CD14-positive monocyte (primary cell): ENCODE data around the gene PROKR1. TPM values are rescaled to one million over a fixed set of nuclear protein-coding genes. Genes with fewer than 3 reads are reported as not detected.

Experiments
- DNase-seq, 3 donors: peaks; one replicate each; pipeline ENCODE4 v3.0.0-alpha.2; 2011 to 2022
- H2AFZ ChIP-seq: 2 replicates; pipeline ENCODE4 v1.6.0; 2012; ENCODE audit warnings: mild to moderate bottlenecking, low read depth, low read length, inconsistent platforms; ENCODE audit not compliant: insufficient read depth, poor library complexity, severe bottlenecking
- H3K27ac ChIP-seq, 2 donors: 1 replicate in 1 of 2; 2 replicates in 1 of 2; pipeline ENCODE4 v1.5.1; 2012 to 2013; ENCODE audit warnings: low read length in 2 of 2, control low read depth in 1 of 2, inconsistent platforms in 1 of 2, low read depth in 1 of 2, mild to moderate bottlenecking in 1 of 2
- H3K27me3 ChIP-seq, 2 donors: one replicate each; pipeline versions ENCODE4 v1.6.0 to v1.6.1; 2011 to 2013; ENCODE audit warnings: low read length in 2 of 2; ENCODE audit not compliant: control insufficient read depth in 2 of 2, insufficient read depth in 2 of 2
- H3K36me3 ChIP-seq, 2 donors: replicated peaks in 1 of 2; 1 replicate in 1 of 2; 2 replicates in 1 of 2; pipeline versions ENCODE4 v1.5.1 to v1.6.1; 2012 to 2013; ENCODE audit warnings: low read length in 2 of 2, control low read depth in 1 of 2, inconsistent platforms in 1 of 2, mild to moderate bottlenecking in 1 of 2; ENCODE audit not compliant: insufficient read depth in 2 of 2, control insufficient read depth in 1 of 2
- H3K4me1 ChIP-seq, 2 donors: 1 replicate in 1 of 2; 2 replicates in 1 of 2; pipeline versions ENCODE4 v1.5.1 to v1.6.1; 2012 to 2013; ENCODE audit warnings: low read length in 2 of 2, control low read depth in 1 of 2, inconsistent platforms in 1 of 2, mild to moderate bottlenecking in 1 of 2, moderate library complexity in 1 of 2; ENCODE audit not compliant: insufficient read depth in 2 of 2, control insufficient read depth in 1 of 2
- H3K4me2 ChIP-seq: replicated peaks from 2 replicates; pipeline ENCODE3; 2012; ENCODE audit warnings: low read length, moderate library complexity, mild to moderate bottlenecking; ENCODE audit not compliant: poor library complexity, severe bottlenecking; ENCODE audit errors: extremely low read depth
- H3K4me3 ChIP-seq, 3 experiments: fragments of 200-600 bp in 1 of 3; sonication (generic) in 1 of 3; replicated peaks in 1 of 3; 1 replicate in 2 of 3; 2 replicates in 1 of 3; pipeline ENCODE4 v1.5.1; 2011 to 2013; ENCODE audit warnings: low read length in 3 of 3, mild to moderate bottlenecking in 3 of 3, control low read depth in 2 of 3, low read depth in 2 of 3, inconsistent platforms in 1 of 3, moderate library complexity in 1 of 3
- H3K79me2 ChIP-seq: 2 replicates; pipeline ENCODE4 v1.6.0; 2012; ENCODE audit warnings: mild to moderate bottlenecking, control low read depth, inconsistent platforms, low read length, moderate library complexity; ENCODE audit not compliant: insufficient read depth
- H3K9ac ChIP-seq: 2 replicates; pipeline ENCODE4 v1.6.0; 2017; ENCODE audit warnings: low read length, mild to moderate bottlenecking; ENCODE audit not compliant: insufficient read depth, poor library complexity, severe bottlenecking
- H3K9me3 ChIP-seq, 2 donors: replicated peaks in 1 of 2; 1 replicate in 1 of 2; 2 replicates in 1 of 2; pipeline versions ENCODE4 v1.5.1 to v1.6.1; 2012 to 2013; ENCODE audit warnings: low read length in 2 of 2, control low read depth in 1 of 2; ENCODE audit not compliant: control insufficient read depth in 1 of 2, insufficient read depth in 1 of 2
- H4K20me1 ChIP-seq: 2 replicates; pipeline ENCODE4 v1.6.0; 2012; ENCODE audit warnings: mild to moderate bottlenecking, low read length, control low read depth, moderate library complexity; ENCODE audit not compliant: insufficient read depth
- H3K27ac Mint-ChIP-seq, 7 donors: one replicate each; pipeline ENCODE4 v1.8.0; 2020; ENCODE audit warnings: mild to moderate bottlenecking in 7 of 7, mixed read lengths in 7 of 7, moderate library complexity in 6 of 7, inconsistent platforms in 2 of 7
- H3K27me3 Mint-ChIP-seq, 3 donors: one replicate each; pipeline ENCODE4 v1.8.0; 2021 to 2022; ENCODE audit warnings: low read depth in 3 of 3, mild to moderate bottlenecking in 3 of 3, mixed read lengths in 3 of 3, moderate library complexity in 3 of 3, inconsistent platforms in 1 of 3
- H3K36me3 Mint-ChIP-seq, 2 donors: one replicate each; pipeline ENCODE4 v1.8.0; 2020; ENCODE audit warnings: mixed read lengths in 2 of 2, inconsistent platforms in 1 of 2, mild to moderate bottlenecking in 1 of 2
- H3K4me1 Mint-ChIP-seq: one replicate; pipeline ENCODE4 v1.8.0; 2020; ENCODE audit warnings: mild to moderate bottlenecking, mixed read lengths
- H3K4me3 Mint-ChIP-seq, 2 donors: one replicate each; pipeline ENCODE4 v1.8.0; 2020; ENCODE audit warnings: mild to moderate bottlenecking in 2 of 2, mixed read lengths in 2 of 2, moderate library complexity in 1 of 2
- H3K9me3 Mint-ChIP-seq, 7 donors: one replicate each; pipeline ENCODE4 v1.8.0; 2020 to 2022; ENCODE audit warnings: mixed read lengths in 7 of 7, mild to moderate bottlenecking in 6 of 7, moderate library complexity in 6 of 7, inconsistent platforms in 2 of 7
- WGBS: methylation state at CpG from one replicate; pipeline ENCODE4 v1.1.5; 2013; ENCODE audit warnings: missing lambda C conversion rate; ENCODE audit not compliant: insufficient coverage; 5-methylcytosine and 5-hydroxymethylcytosine counted together
- intact Hi-C, 2 donors: fragments of 100-400 bp; cut with micrococcal nuclease; formaldehyde crosslinking; loops; one replicate each; pipeline versions ENCODE4 v1.15.0 to v1.15.1; 2023
- polyA plus RNA-seq, 3 donors: library from polyadenylated mRNA; depleted of rRNA in 1 of 3; unstranded in 2 of 3; stranded (reverse) in 1 of 3; fragments of 300-500 nt in 2 of 3; fragments of >200 nt in 1 of 3; fragmentation: Illumina TruSeq in 2 of 3; gene quantifications; 1 replicate in 2 of 3; 2 replicates in 1 of 3; pipeline ENCODE4 v1.2.3, GENCODE V29; 2012 to 2021
- TF ChIP-seq, protein P1 (sequence below): fragments of 200-600 bp; IDR thresholded peaks from one replicate; pipeline ENCODE4 v1.8.0; 2022; ENCODE audit warnings: antibody characterized with exemption, mild to moderate bottlenecking

PROKR1 gene
- polyA plus RNA-seq, 3 donors = 0.01 TPM; not detected in 2

DNA sequence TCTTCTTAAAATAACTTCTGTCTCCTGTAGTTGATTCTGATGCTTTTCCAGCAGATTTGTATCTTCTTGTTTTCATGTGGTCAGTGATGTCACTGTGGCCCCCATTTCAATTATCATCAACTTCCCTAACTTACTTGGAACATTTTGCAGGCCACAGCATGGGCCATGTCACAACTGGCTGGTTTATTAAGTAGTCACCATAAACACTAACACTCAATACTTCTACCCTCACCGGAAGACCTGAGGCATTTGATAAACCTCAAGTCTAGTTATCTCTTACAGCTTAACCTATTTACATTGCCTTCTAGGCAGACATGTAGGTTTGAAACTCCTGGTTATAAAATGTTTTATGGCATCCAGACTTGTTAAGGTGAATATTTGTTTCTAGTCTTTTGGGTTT is 37.4 kb upstream of the PROKR1 start:
- DNase-seq = no peak
- Mint-ChIP-seq H3K27ac (no peak overlapping the region), H3K27me3 (peaks cover 0 to 3% (median 0%) of the 10 kb centered on the region in 3 donors), H3K4me1 (peaks cover 3% of the 10 kb centered on the region), H3K36me3 (no peaks in the 10 kb centered on the region), H3K4me3 (no peak overlapping the region), H3K9me3 (peaks cover 8 to 29% (median 13%) of the 10 kb centered on the region in 7 donors)
- Histone ChIP-seq H3K9me3 (peaks cover 0 to 8% of the 10 kb centered on the region in 2 donors), H3K36me3 (no peaks in the 10 kb centered on the region), H4K20me1 (no peaks in the 10 kb centered on the region), H3K27me3 (no peaks in the 10 kb centered on the region), H2AFZ (no peak overlapping the region), H3K9ac (no peak overlapping the region), H3K4me3 (no peak overlapping the region), H3K4me2 (no peak overlapping the region), H3K4me1 (no peaks in the 10 kb centered on the region), H3K79me2 (no peaks in the 10 kb centered on the region), H3K27ac (no peak overlapping the region)
- intact Hi-C loops = no loop called here
- no CpG with 5 or more reads among the region's 1 CpG for WGBS
- TF ChIP-seq, protein P1, sequence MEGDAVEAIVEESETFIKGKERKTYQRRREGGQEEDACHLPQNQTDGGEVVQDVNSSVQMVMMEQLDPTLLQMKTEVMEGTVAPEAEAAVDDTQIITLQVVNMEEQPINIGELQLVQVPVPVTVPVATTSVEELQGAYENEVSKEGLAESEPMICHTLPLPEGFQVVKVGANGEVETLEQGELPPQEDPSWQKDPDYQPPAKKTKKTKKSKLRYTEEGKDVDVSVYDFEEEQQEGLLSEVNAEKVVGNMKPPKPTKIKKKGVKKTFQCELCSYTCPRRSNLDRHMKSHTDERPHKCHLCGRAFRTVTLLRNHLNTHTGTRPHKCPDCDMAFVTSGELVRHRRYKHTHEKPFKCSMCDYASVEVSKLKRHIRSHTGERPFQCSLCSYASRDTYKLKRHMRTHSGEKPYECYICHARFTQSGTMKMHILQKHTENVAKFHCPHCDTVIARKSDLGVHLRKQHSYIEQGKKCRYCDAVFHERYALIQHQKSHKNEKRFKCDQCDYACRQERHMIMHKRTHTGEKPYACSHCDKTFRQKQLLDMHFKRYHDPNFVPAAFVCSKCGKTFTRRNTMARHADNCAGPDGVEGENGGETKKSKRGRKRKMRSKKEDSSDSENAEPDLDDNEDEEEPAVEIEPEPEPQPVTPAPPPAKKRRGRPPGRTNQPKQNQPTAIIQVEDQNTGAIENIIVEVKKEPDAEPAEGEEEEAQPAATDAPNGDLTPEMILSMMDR = no peak

DNA sequence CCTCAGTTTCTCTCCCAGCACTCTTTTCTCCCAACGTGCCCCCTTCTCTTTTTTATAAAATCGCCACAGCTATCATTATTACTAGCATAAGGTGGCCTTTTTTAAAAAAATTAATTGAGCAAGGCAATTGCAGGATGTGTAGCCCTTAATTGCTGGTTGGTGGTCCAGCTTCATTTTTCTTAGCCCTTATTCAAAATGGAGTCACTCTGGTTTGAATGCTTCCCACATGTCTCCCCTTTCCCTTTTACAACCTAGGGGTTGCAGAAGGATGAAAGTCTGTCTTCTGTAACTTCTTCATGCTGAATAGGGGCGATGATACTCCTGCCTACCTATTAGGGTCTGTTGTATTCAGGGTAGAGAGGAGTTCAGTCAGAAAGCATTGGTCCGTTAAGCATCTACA is 36.6 kb upstream of the PROKR1 start:
- TF ChIP-seq, protein P1 = no peak
- no peaks in the 10 kb centered on the region for H3K27me3 ChIP-seq
- H3K9me3 ChIP-seq = peaks cover 0 to 12% of the 10 kb centered on the region in 2 donors
- Mint-ChIP-seq H3K36me3 (no peaks in the 10 kb centered on the region), H3K4me1 (peaks cover 3% of the 10 kb centered on the region), H3K4me3 (no peak overlapping the region), H3K27ac (no peak overlapping the region), H3K9me3 (peaks cover 7 to 32% (median 13%) of the 10 kb centered on the region in 7 donors), H3K27me3 (peaks cover 0 to 3% (median 0%) of the 10 kb centered on the region in 3 donors)
- no peaks in the 10 kb centered on the region for H3K4me1 ChIP-seq
- H3K79me2 ChIP-seq = no peaks in the 10 kb centered on the region
- no peak for DNase-seq
- H3K4me2 ChIP-seq = no peak overlapping the region
- WGBS = 100% methylated on average over 1 of the region's 4 CpGs
- no peaks in the 10 kb centered on the region for H3K36me3 ChIP-seq
- no peak overlapping the region for H2AFZ ChIP-seq
- no peaks in the 10 kb centered on the region for H4K20me1 ChIP-seq
- H3K4me3 ChIP-seq = no peak overlapping the region
- intact Hi-C loops = no loop called here
- no peak overlapping the region for H3K27ac ChIP-seq
- H3K9ac ChIP-seq = no peak overlapping the region
